Measurements from ENCODE around the gene FBH1. TPM values are rescaled to one million over a fixed set of nuclear protein-coding genes. Genes with fewer than 3 reads are reported as not detected.

Gene FBH1
- total and polyA plus RNA-seq, 2 experiments from 2014 or later = 62.5 to 90.8 TPM

- TF ChIP-seq REST (IDR thresholded peaks at IDR 0.05; ENCODE audit: unreplicated experiment) (no peak), ZNF462 (CRISPR knock-in tag; IDR thresholded peaks at IDR 0.05) (no peak)
These were observed 68.0 kb downstream of the FBH1 start (continued) for GRCh38 chr10:5958077-5958476.

- no peaks in the 10 kb centered on the region for H4K20me1 ChIP-seq (replicated peaks; ENCODE audit: insufficient read depth)
- no peak overlapping the region for H2AFZ ChIP-seq
- H3K4me1 Mint-ChIP-seq = peaks cover 5% of the 10 kb centered on the region
- TF ChIP-seq STAT1 (IDR thresholded peaks at IDR 0.05; ENCODE audit: unreplicated experiment) (no peak), JUNB (IDR thresholded peaks at IDR 0.05; ENCODE audit: unreplicated experiment) (no peak), ETS1 (IDR thresholded peaks at IDR 0.05) (no peak), ZNF331 (CRISPR knock-in tag; IDR thresholded peaks at IDR 0.05; ENCODE audit: low read depth) (no peak), CTCF (conservative IDR thresholded peaks at IDR 0.05; ENCODE audit: low read depth in 2 of 2) (no peak), POLR2AphosphoS5 (IDR thresholded peaks at IDR 0.05; ENCODE audit: low read depth) (no peak)
- H3K4me3 Mint-ChIP-seq = no peak overlapping the region
- H3K4me2 ChIP-seq = no peak overlapping the region
- H3K27ac ChIP-seq (ENCODE audit: low read depth) = no peak overlapping the region
- H3K36me3 ChIP-seq (ENCODE audit: insufficient read depth) = no peaks in the 10 kb centered on the region
- H3K4me3 ChIP-seq = no peak overlapping the region
- no peaks in the 10 kb centered on the region for H3K79me2 ChIP-seq (replicated peaks; ENCODE audit: insufficient read depth)
- no peaks in the 10 kb centered on the region for H3K27me3 ChIP-seq (ENCODE audit: insufficient read depth)
- no peaks in the 10 kb centered on the region for H3K36me3 Mint-ChIP-seq (ENCODE audit: low read depth)
- no peaks in the 10 kb centered on the region for H3K9me3 Mint-ChIP-seq
- H3K4me1 ChIP-seq (ENCODE audit: insufficient read depth) = no peaks in the 10 kb centered on the region
- no peak overlapping the region for H3K27ac Mint-ChIP-seq
- peaks cover 7% of the 10 kb centered on the region for H3K27me3 Mint-ChIP-seq (ENCODE audit: insufficient read depth, low read depth, poor library complexity)
- DNase-seq (ENCODE audit: low spot score) (no peak), ATAC-seq (no peak)
- H3F3A ChIP-seq (replicated peaks; ENCODE audit: low read depth) = no peaks in the 10 kb centered on the region
- no peaks in the 10 kb centered on the region for H3K9me2 ChIP-seq (ENCODE audit: insufficient read depth)
These were observed 68.6 kb downstream of the FBH1 start for GRCh38 chr10:5958675-5959074.
